H1 (cell line): ENCODE measurements around the gene PITRM1. TPM values are rescaled to one million over a fixed set of nuclear protein-coding genes. Genes with fewer than 3 reads are reported as not detected.
A peak's percentile ranks its signal among the peaks of the same experiment; 100 is the strongest.

Source experiments
- CTCF ChIA-PET: fragments of 300-600 bp; sonication (Branson Sonifier 250); formaldehyde crosslinking; loops from one replicate; lab custom pipeline; 2021; ENCODE audit not compliant: partially characterized antibody; lab: Charles Lee
- POLR2A ChIA-PET: fragments of 300-600 bp; sonication (Branson Sonifier 250); formaldehyde crosslinking; loops from one replicate; lab custom pipeline; 2021; ENCODE audit warnings: inconsistent platforms; ENCODE audit not compliant: partially characterized antibody; lab: Charles Lee
- DNase-seq, 2 experiments: peaks; one replicate each; pipeline versions ENCODE4 v3.0.0 to v3.0.0-alpha.2; 2010 to 2022; ENCODE audit warnings: low spot score in 2 of 2, low read depth in 1 of 2, mixed read lengths in 1 of 2
- FAIRE-seq: peaks from 2 replicates; lab custom pipeline; 2011; peaks lifted over from hg19 to GRCh38; lab: Jason Lieb, UNC
- H2AFZ ChIP-seq: 2 replicates; pipeline ENCODE4 v1.8.1; 2012; ENCODE audit warnings: low read length, inconsistent platforms
- H2AK5ac ChIP-seq: 2 replicates; pipeline ENCODE4 v1.6.1; 2013; ENCODE audit warnings: low read depth, low read length
- H2BK120ac ChIP-seq: replicated peaks from 2 replicates; pipeline ENCODE3; 2013; ENCODE audit warnings: low read depth, low read length, inconsistent platforms
- H2BK12ac ChIP-seq: 2 replicates; pipeline ENCODE4 v1.6.1; 2013; ENCODE audit warnings: low read depth, low read length
- H2BK15ac ChIP-seq: 2 replicates; pipeline ENCODE4 v1.6.1; 2013; ENCODE audit warnings: low read length
- H2BK20ac ChIP-seq: 2 replicates; pipeline ENCODE4 v1.6.1; 2013; ENCODE audit warnings: low read length
- H2BK5ac ChIP-seq: 2 replicates; pipeline ENCODE4 v1.6.1; 2013; ENCODE audit warnings: low read depth, low read length
- H3K14ac ChIP-seq: 2 replicates; pipeline ENCODE4 v1.6.1; 2013; ENCODE audit warnings: inconsistent platforms; ENCODE audit not compliant: insufficient read length
- H3K18ac ChIP-seq: 2 replicates; pipeline ENCODE4 v1.6.1; 2013; ENCODE audit warnings: low read length; ENCODE audit errors: extremely low read depth
- H3K23ac ChIP-seq: 2 replicates; pipeline ENCODE4 v1.6.1; 2013; ENCODE audit warnings: inconsistent platforms; ENCODE audit not compliant: insufficient read length
- H3K23me2 ChIP-seq: 2 replicates; pipeline ENCODE4 v1.6.1; 2013; ENCODE audit warnings: low read depth, low read length
- H3K27ac ChIP-seq: 2 replicates; pipeline ENCODE4 v1.6.1; 2011; ENCODE audit warnings: low read depth, low read length, inconsistent platforms
- H3K27me3 ChIP-seq, 4 experiments: replicated peaks in 1 of 4; 1 replicate in 1 of 4; 2 replicates in 3 of 4; pipeline versions ENCODE4 v1.6.1 to v1.8.1; 2011 to 2013; ENCODE audit warnings: low read length in 3 of 4, mild to moderate bottlenecking in 3 of 4, inconsistent platforms in 2 of 4, mixed read lengths in 2 of 4, moderate library complexity in 1 of 4; ENCODE audit not compliant: control insufficient read depth in 3 of 4, insufficient read depth in 3 of 4; ENCODE audit errors: extremely low read depth in 1 of 4
- H3K36me3 ChIP-seq, 4 experiments: 2 replicates each; pipeline versions ENCODE4 v1.6.1 to v1.8.1; 2011 to 2013; ENCODE audit warnings: mild to moderate bottlenecking in 4 of 4, low read length in 3 of 4, moderate library complexity in 2 of 4, control low read depth in 1 of 4, inconsistent platforms in 1 of 4; ENCODE audit not compliant: insufficient read depth in 4 of 4, control insufficient read depth in 2 of 4
- H3K4ac ChIP-seq: replicated peaks from 2 replicates; pipeline ENCODE3; 2013; ENCODE audit warnings: low read length, low read depth, mixed read lengths, inconsistent platforms; ENCODE audit not compliant: insufficient read length
- H3K4me1 ChIP-seq, 4 experiments: replicated peaks in 1 of 4; 1 replicate in 1 of 4; 2 replicates in 3 of 4; pipeline versions ENCODE4 v1.6.1 to v1.8.1; 2011 to 2013; ENCODE audit warnings: low read length in 3 of 4, inconsistent platforms in 2 of 4, mixed read lengths in 1 of 4; ENCODE audit not compliant: insufficient read depth in 4 of 4, control insufficient read depth in 3 of 4
- H3K4me2 ChIP-seq, 2 experiments: 2 replicates each; pipeline versions ENCODE4 v1.6.1 to v1.8.1; 2011 to 2013; ENCODE audit warnings: low read depth in 2 of 2, low read length in 2 of 2, control low read depth in 1 of 2, inconsistent platforms in 1 of 2, mild to moderate bottlenecking in 1 of 2; ENCODE audit not compliant: insufficient read depth in 1 of 2
- H3K4me3 ChIP-seq, 4 experiments: fragments of 200-600, 300-600 bp in 1 of 4; sonication (generic), shearing (Covaris generic), sonication (Bioruptor Twin) in 1 of 4; 2 replicates each; pipeline versions ENCODE4 v1.5.1 to v1.8.1; 2011 to 2016; ENCODE audit warnings: low read length in 4 of 4, low read depth in 3 of 4, control low read depth in 2 of 4, inconsistent platforms in 2 of 4, mild to moderate bottlenecking in 2 of 4, mixed read lengths in 1 of 4, moderate library complexity in 1 of 4; ENCODE audit not compliant: insufficient read depth in 2 of 4; ENCODE audit errors: extremely low read depth in 1 of 4
- H3K56ac ChIP-seq: replicated peaks from 2 replicates; pipeline ENCODE3; 2013; ENCODE audit warnings: low read depth, mild to moderate bottlenecking, mixed read lengths, low read length, inconsistent platforms; ENCODE audit not compliant: insufficient read length
- H3K79me1 ChIP-seq: 2 replicates; pipeline ENCODE4 v1.6.1; 2013; ENCODE audit warnings: low read depth, low read length, control low read depth
- H3K79me2 ChIP-seq, 2 experiments: 2 replicates each; pipeline versions ENCODE4 v1.6.1 to v1.8.1; 2012 to 2013; ENCODE audit warnings: low read length in 2 of 2, mild to moderate bottlenecking in 2 of 2, inconsistent platforms in 1 of 2; ENCODE audit not compliant: insufficient read depth in 2 of 2, control insufficient read depth in 1 of 2
- H3K9ac ChIP-seq, 4 experiments: replicated peaks in 1 of 4; 1 replicate in 1 of 4; 2 replicates in 3 of 4; pipeline versions ENCODE4 v1.6.1 to v1.8.1; 2011 to 2013; ENCODE audit warnings: low read depth in 3 of 4, low read length in 3 of 4, control low read depth in 2 of 4, mild to moderate bottlenecking in 2 of 4, moderate library complexity in 2 of 4, inconsistent platforms in 1 of 4; ENCODE audit errors: extremely low read depth in 1 of 4
- H3K9me3 ChIP-seq, 2 experiments: 2 replicates each; pipeline versions ENCODE4 v1.6.1 to v1.8.1; 2012 to 2013; ENCODE audit warnings: mild to moderate bottlenecking in 2 of 2, moderate library complexity in 2 of 2, control low read depth in 1 of 2, inconsistent platforms in 1 of 2, low read depth in 1 of 2, low read length in 1 of 2, mixed read lengths in 1 of 2; ENCODE audit not compliant: insufficient read depth in 2 of 2
- H4K20me1 ChIP-seq, 2 experiments: replicated peaks in 1 of 2; 2 replicates each; pipeline versions ENCODE3 to v1.8.1; 2011 to 2013; ENCODE audit warnings: inconsistent platforms in 2 of 2, low read length in 2 of 2, mild to moderate bottlenecking in 1 of 2; ENCODE audit not compliant: insufficient read depth in 2 of 2, control insufficient read depth in 1 of 2
- H4K5ac ChIP-seq: 2 replicates; pipeline ENCODE4 v1.6.1; 2013; ENCODE audit warnings: low read length, low read depth, mixed read lengths, inconsistent platforms; ENCODE audit not compliant: insufficient read length
- H4K8ac ChIP-seq: 2 replicates; pipeline ENCODE4 v1.8.0; 2013; ENCODE audit warnings: mild to moderate bottlenecking, moderate library complexity, low read length, inconsistent platforms; ENCODE audit not compliant: insufficient read depth; ENCODE audit errors: extremely low read depth
- H4K91ac ChIP-seq: replicated peaks from 2 replicates; pipeline ENCODE3; 2013; ENCODE audit warnings: low read length, mixed read lengths, inconsistent platforms; ENCODE audit not compliant: insufficient read length
- CBX5 ChIP-seq: fragments of 300-800, 300-1000 bp; sonication (generic); IDR thresholded peaks from 2 replicates; pipeline ENCODE4 v1.7.1; 2016; ENCODE audit warnings: antibody characterized with exemption, low read length, low read depth
- GABPA ChIP-seq: IDR thresholded peaks from 2 replicates; pipeline ENCODE4 v1.6.1; 2011; ENCODE audit warnings: mild to moderate bottlenecking, low read length, moderate library complexity, borderline replicate concordance; ENCODE audit not compliant: insufficient read depth
- GTF2F1 ChIP-seq: IDR thresholded peaks from 2 replicates; pipeline ENCODE4 v1.6.1; 2012; ENCODE audit warnings: low read depth, low read length, improper control_type of control experiment, borderline replicate concordance
- NRF1 ChIP-seq: IDR thresholded peaks from 2 replicates; pipeline ENCODE4 v1.6.1; 2011; ENCODE audit warnings: mild to moderate bottlenecking, low read depth, low read length, improper control_type of control experiment
- RAD21 ChIP-seq, 2 experiments: IDR thresholded peaks in 1 of 2; conservative IDR thresholded peaks in 1 of 2; 2 replicates each; pipeline ENCODE4 v1.6.1; 2011; ENCODE audit warnings: low read depth in 2 of 2, low read length in 2 of 2, improper control_type of control experiment in 1 of 2, inconsistent platforms in 1 of 2, mild to moderate bottlenecking in 1 of 2, moderate library complexity in 1 of 2
- RBBP5 ChIP-seq: IDR thresholded peaks from 2 replicates; pipeline ENCODE4 v1.7.1; 2012; ENCODE audit warnings: low read depth, mild to moderate bottlenecking, inconsistent platforms, low read length, moderate library complexity, borderline replicate concordance
- SAP30 ChIP-seq: fragments of 300-600 bp; sonication (generic); IDR thresholded peaks from 2 replicates; pipeline ENCODE4 v1.7.1; 2012; ENCODE audit warnings: low read length, moderate library complexity, mild to moderate bottlenecking, inconsistent platforms; ENCODE audit not compliant: insufficient read depth, insufficient replicate concordance
- SIN3A ChIP-seq, 2 experiments: IDR thresholded peaks in 1 of 2; conservative IDR thresholded peaks in 1 of 2; 2 replicates each; pipeline ENCODE4 v1.6.1; 2011 to 2012; ENCODE audit warnings: low read length in 2 of 2, improper control_type of control experiment in 1 of 2, low read depth in 1 of 2, mild to moderate bottlenecking in 1 of 2
- WGBS, 2 experiments: shearing (Covaris generic) in 1 of 2; methylation state at CpG; one replicate each; pipeline versions ENCODE4 v1.1.6 to v1.1.7; 2013 to 2015; ENCODE audit warnings: low lambda C conversion rate in 2 of 2, mixed read lengths in 2 of 2, inconsistent platforms in 1 of 2, low coverage in 1 of 2, missing lambda C conversion rate in 1 of 2; ENCODE audit not compliant: insufficient replicate concordance in 2 of 2, insufficient coverage in 1 of 2, insufficient read length in 1 of 2; ENCODE audit errors: extremely low coverage in 1 of 2, missing lambda C conversion rate in 1 of 2; 5-methylcytosine and 5-hydroxymethylcytosine counted together
- polyA plus RNA-seq, 7 experiments: library from polyadenylated mRNA; depleted of rRNA in 3 of 7; stranded (reverse) in 5 of 7; unstranded in 2 of 7; fragments of >200 nt in 5 of 7; fragments of 200-250 nt in 2 of 7; gene quantifications; 1 replicate in 5 of 7; 2 replicates in 1 of 7; 4 replicates in 1 of 7; pipeline versions ENCODE4 v1.2.1 to v1.2.3, GENCODE V29; 2011 to 2013; ENCODE audit warnings: missing spikeins in 2 of 7, mixed read lengths in 2 of 7
- total RNA-seq: library from RNA; stranded (reverse); fragmentation: NEBNext Ultra II Directional; extraction: Animal tissue kit (Norgen Biotek cat#: 25700); gene quantifications from 2 replicates; pipeline ENCODE4 v1.2.1, GENCODE V29; 2021

The PITRM1 gene
- total and polyA plus RNA-seq, 2 of the 8 experiments (the other 6 are each of a cell fraction or from before 2014, with no cell fraction given): 18.6 to 31.5 TPM

DNA sequence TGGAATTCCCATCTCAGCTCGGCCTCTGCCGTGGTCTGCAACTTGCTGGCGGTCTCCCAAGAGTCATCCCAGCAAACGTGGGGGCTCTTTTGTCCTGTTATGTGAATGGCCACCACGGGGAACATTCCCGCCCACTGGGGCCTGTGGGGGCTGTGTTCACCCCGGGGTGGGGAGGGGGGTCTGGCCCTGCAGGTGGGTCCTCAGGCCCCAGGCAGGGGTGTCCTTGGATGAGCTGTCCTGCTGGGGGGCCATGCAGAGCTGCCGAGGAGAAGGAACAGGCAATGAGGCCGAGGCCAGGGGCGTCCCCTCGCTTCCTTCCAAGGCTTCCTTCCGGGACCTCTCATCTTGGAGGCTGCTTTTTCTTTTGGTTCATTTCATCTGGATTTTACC lies 24.4 kb upstream of the PITRM1 start:
- CTCF ChIA-PET: interaction anchor here (0.6 to 2.9 kb wide), 12 partner anchors 9 to 1570 kb away, joined by 3 to 13 read pairs (median 3); no protein-coding TSS in a partner anchor
- Histone ChIP-seq H3K4ac (no peak overlapping the region), H4K20me1 (no peaks in the 10 kb centered on the region), H2BK120ac (no peak overlapping the region), H3K4me1 (no peaks in the 10 kb centered on the region; a peak in 2 of 7 replicates), H2AFZ (peak overlapping the region; percentile 64; the same call in 1 of the 2 replicates), H4K8ac (no peak overlapping the region; the same call in 1 of the 2 replicates), H2BK15ac (no peak overlapping the region), H3K36me3 (no peaks in the 10 kb centered on the region), H3K27ac (no peak overlapping the region), H3K18ac (no peak overlapping the region), H4K91ac (no peak overlapping the region), H3K23me2 (no peaks in the 10 kb centered on the region), H4K5ac (no peak overlapping the region), H2BK5ac (no peak overlapping the region), H3K14ac (no peak overlapping the region), H2AK5ac (no peak overlapping the region), H2BK12ac (no peak overlapping the region), H3K27me3 (peaks cover 0 to 3% (median under 1%) of the 10 kb centered on the region in 4 experiments; a peak in 1 of 7 replicates), H3K4me3 (no peak overlapping the region), H3K4me2 (peak overlapping the region in 1 of 2 experiments; percentile 53; a peak in 3 of 4 replicates), H3K9me3 (no peaks in the 10 kb centered on the region), H3K56ac (no peak overlapping the region), H3K79me1 (no peaks in the 10 kb centered on the region), H3K23ac (no peak overlapping the region), H2BK20ac (no peak overlapping the region), H3K79me2 (no peaks in the 10 kb centered on the region), H3K9ac (no peak overlapping the region)
- TF ChIP-seq GABPA: no peak
- TF ChIP-seq NRF1: no peak
- TF ChIP-seq CBX5: no peak
- TF ChIP-seq GTF2F1: no peak
- TF ChIP-seq SIN3A (conservative IDR thresholded peaks at IDR 0.05 in 1 of 2, IDR thresholded peaks at IDR 0.05 in 1 of 2; ENCODE audit: low read depth in 1 of 2, low read length in 2 of 2): no peak
- TF ChIP-seq SAP30: no peak
- no peak for TF ChIP-seq RBBP5
- TF ChIP-seq RAD21 (IDR thresholded peaks at IDR 0.05 in 1 of 2, conservative IDR thresholded peaks at IDR 0.05 in 1 of 2; ENCODE audit: low read depth in 2 of 2, low read length in 2 of 2): no peak
- 84% methylated on average over 10 of the region's 12 CpGs; no CpG with 5 or more reads in 1 of the 2 experiments for WGBS, 2 experiments
- peak in 1 of 2 experiments; percentile 55 for DNase-seq
- FAIRE-seq: no peak
- POLR2A ChIA-PET: no interaction called here
